ENCODE data around the gene WFIKKN1. TPM values are rescaled to one million over a fixed set of nuclear protein-coding genes. Genes with fewer than 3 reads are reported as not detected.

The WFIKKN1 gene
- total and polyA plus RNA-seq, 2 experiments from 2014 or later = 79.6 to 125 TPM

GRCh38 chr16:672851-673250 lies 42.1 kb downstream of the WFIKKN1 start:
- Histone ChIP-seq H3K4me3 (no peak overlapping the region), H3K27ac (no peak overlapping the region), H3K27me3 (no peaks in the 10 kb centered on the region), H3K9me3 (ENCODE audit: low read depth) (no peaks in the 10 kb centered on the region), H3K36me3 (peaks cover 35% of the 10 kb centered on the region), H3K4me1 (ENCODE audit: low read depth) (peaks cover 5% of the 10 kb centered on the region)
- no peak for DNase-seq (ENCODE audit: low read depth in 1 of 2, low spot score in 1 of 2)
- TF ChIP-seq, protein P1, sequence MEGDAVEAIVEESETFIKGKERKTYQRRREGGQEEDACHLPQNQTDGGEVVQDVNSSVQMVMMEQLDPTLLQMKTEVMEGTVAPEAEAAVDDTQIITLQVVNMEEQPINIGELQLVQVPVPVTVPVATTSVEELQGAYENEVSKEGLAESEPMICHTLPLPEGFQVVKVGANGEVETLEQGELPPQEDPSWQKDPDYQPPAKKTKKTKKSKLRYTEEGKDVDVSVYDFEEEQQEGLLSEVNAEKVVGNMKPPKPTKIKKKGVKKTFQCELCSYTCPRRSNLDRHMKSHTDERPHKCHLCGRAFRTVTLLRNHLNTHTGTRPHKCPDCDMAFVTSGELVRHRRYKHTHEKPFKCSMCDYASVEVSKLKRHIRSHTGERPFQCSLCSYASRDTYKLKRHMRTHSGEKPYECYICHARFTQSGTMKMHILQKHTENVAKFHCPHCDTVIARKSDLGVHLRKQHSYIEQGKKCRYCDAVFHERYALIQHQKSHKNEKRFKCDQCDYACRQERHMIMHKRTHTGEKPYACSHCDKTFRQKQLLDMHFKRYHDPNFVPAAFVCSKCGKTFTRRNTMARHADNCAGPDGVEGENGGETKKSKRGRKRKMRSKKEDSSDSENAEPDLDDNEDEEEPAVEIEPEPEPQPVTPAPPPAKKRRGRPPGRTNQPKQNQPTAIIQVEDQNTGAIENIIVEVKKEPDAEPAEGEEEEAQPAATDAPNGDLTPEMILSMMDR (IDR thresholded peaks at IDR 0.05; ENCODE audit: low read depth, low read length) = no peak

- H3K27ac ChIP-seq = no peak overlapping the region
- H3K36me3 ChIP-seq = peaks cover 35% of the 10 kb centered on the region
- no peaks in the 10 kb centered on the region for H3K9me3 ChIP-seq (ENCODE audit: low read depth)
- H3K27me3 ChIP-seq = no peaks in the 10 kb centered on the region
- TF ChIP-seq, protein P1 (IDR thresholded peaks at IDR 0.05; ENCODE audit: low read depth, low read length) = no peak
- no peak overlapping the region for H3K4me3 ChIP-seq
- peaks cover 5% of the 10 kb centered on the region for H3K4me1 ChIP-seq (ENCODE audit: low read depth)
- DNase-seq (ENCODE audit: low read depth in 1 of 2, low spot score in 1 of 2) = no peak
These were observed 42.7 kb downstream of the WFIKKN1 start for GRCh38 chr16:673399-673991.

DNA sequence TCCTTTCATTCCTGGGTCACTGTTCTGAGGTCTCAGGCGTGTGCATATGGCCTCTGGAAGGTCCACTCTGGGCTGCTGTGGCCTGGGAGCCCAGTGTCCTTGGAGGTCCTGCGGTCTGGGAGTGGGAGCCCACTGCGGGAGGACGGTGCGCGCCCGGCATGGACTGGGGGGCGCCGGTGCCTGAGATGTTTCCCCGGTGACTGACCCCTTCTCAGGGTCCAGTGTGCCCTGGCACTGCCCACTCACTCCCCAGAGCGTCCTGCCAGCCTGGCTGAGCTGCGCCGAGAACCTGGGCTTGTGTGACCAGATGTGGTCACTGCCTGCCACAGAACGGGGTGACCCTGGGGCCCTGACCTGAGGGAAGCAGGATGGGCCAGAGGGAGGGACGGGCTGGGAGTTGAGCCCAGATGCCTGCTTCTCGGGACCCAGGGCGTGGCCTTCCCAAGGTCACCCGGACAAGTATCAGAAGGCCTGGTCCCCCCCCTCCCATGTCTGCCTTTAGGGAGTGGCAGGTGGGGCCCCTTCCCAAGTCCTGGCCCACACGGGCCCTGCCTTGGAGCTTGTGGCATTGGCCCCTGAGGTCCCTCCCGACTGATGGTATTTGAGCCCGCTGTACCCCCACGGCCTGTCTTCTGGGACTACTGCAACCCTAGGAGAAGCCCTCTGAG lies 43.6 kb downstream of the WFIKKN1 start:
- Histone ChIP-seq H3K27ac (no peak overlapping the region), H3K27me3 (no peaks in the 10 kb centered on the region), H3K36me3 (peaks cover 35% of the 10 kb centered on the region), H3K9me3 (ENCODE audit: low read depth) (no peaks in the 10 kb centered on the region), H3K4me3 (no peak overlapping the region), H3K4me1 (ENCODE audit: low read depth) (peaks cover 7% of the 10 kb centered on the region)
- DNase-seq (ENCODE audit: low read depth in 1 of 2, low spot score in 1 of 2) = no peak
- TF ChIP-seq, protein P1 (IDR thresholded peaks at IDR 0.05; ENCODE audit: low read depth, low read length) = no peak

DNA sequence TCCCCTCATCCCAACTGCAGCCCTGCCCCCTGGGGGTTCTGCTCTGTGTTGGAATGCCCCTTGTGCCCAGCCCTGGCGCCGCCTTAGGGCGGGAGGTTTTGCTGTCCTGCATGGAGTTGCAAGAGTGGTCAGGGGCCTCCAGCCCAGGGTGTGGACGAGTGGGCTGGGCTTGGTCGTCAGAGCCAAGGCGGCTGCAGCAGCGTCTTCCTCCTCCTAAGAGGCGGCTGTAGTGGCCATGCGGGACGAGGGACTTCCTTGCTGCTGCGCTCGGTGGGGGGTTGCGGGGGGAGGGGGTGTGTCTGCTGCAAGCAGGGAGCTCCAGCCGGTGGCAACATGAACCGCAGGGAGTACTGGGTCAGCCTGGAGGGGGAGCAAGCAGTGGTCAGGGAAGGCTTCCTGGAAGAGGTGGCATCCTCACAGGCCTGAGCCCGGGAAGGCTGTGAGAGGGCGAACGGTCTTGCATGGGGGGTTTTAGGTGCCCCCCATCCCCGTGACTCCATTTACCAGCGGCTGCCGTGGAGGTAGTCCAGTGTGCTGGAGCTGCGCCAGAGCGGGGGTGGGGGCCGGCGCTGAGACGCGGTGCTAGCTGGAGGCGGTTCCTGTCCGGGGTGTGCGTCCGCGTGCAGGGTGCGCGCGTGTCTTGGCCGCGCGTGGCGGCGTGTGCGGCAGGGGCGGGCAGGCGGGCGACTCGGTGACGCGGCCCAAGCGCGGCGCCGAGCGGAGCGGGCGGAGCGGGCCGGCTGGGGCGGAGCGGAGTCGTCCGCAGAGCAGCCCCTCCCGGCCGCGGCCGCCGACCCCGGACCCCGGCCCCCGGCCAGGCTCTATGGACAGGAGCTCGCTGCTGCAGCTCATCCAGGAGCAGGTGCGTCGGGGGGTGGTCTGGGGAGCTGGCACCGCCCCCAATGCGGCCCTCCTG lies 44.4 kb downstream of the WFIKKN1 start, which contains the start of gene RHBDL1:
TSS of gene RHBDL1 (plus strand) at position 704 of the 916 bp plus-strand sequence. CDS start at position 824, 120 bp downstream.
- TF ChIP-seq, protein P1 (IDR thresholded peaks at IDR 0.05; ENCODE audit: low read depth, low read length) = no peak
- Histone ChIP-seq H3K27ac (no peak within 1 kb of the TSS), H3K4me1 (ENCODE audit: low read depth) (peaks cover 7% of the 10 kb centered on the region), H3K4me3 (peak within 1 kb of the TSS; percentile 23), H3K9me3 (ENCODE audit: low read depth) (no peaks in the 10 kb centered on the region), H3K36me3 (peaks cover 26% of the 10 kb centered on the region), H3K27me3 (no peaks in the 10 kb centered on the region)
- peak in 1 of 2 donors; percentile 50 for DNase-seq (ENCODE audit: low read depth in 1 of 2, low spot score in 1 of 2)

GRCh38 chr16:675884-676564 lies 45.2 kb downstream of the WFIKKN1 start:
- Histone ChIP-seq H3K27ac (no peak overlapping the region), H3K27me3 (no peaks in the 10 kb centered on the region), H3K9me3 (ENCODE audit: low read depth) (no peaks in the 10 kb centered on the region), H3K4me1 (ENCODE audit: low read depth) (peaks cover 8% of the 10 kb centered on the region), H3K36me3 (peaks cover 18% of the 10 kb centered on the region), H3K4me3 (peak overlapping the region; percentile 23)
- no peak for DNase-seq (ENCODE audit: low read depth in 1 of 2, low spot score in 1 of 2)
- TF ChIP-seq, protein P1 (IDR thresholded peaks at IDR 0.05; ENCODE audit: low read depth, low read length) = no peak
